Measurements from ENCODE around the gene BOD1L1. TPM values are rescaled to one million over a fixed set of nuclear protein-coding genes. Genes with fewer than 3 reads are reported as not detected.

BOD1L1 gene
- 43.0 and 46.7 TPM in 2 replicates for total RNA-seq

GRCh38 chr4:13627606-13628311 is at the start of gene BOD1L1:
Gene BOD1L1, minus strand, starts transcription at chr4:13627725. Its CDS starts 138 bp downstream, at chr4:13627587.
- intact Hi-C loops (cut with micrococcal nuclease) = loop anchor here (1.0 to 5.0 kb wide), 4 partner anchors 27 to 1374 kb away; partner anchors contain the start of gene RAB28

- intact Hi-C loops (cut with micrococcal nuclease) = no loop called here
Observed at GRCh38 chr4:13674971-13675370, 47.4 kb upstream of the BOD1L1 start.

DNA sequence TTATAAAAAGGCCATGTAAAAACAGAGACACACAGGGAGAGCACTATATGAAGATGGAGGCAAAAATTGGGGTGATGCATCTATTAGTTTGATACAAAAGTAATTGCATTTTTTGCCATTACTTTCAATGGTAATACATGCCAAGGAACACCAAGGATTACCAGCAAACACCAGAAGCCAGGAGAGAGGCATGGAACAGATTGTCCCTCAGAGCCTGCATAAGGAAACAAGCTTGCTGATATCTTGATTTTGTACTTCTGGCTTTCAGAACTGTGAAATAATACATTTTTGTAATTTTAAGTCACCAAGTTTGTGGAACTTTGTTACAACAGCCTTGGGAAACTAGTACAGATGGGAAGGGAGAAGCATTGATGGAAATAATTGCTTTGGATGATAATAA is 45.6 kb upstream of the BOD1L1 start:
- intact Hi-C loops (cut with micrococcal nuclease) = no loop called here

DNA sequence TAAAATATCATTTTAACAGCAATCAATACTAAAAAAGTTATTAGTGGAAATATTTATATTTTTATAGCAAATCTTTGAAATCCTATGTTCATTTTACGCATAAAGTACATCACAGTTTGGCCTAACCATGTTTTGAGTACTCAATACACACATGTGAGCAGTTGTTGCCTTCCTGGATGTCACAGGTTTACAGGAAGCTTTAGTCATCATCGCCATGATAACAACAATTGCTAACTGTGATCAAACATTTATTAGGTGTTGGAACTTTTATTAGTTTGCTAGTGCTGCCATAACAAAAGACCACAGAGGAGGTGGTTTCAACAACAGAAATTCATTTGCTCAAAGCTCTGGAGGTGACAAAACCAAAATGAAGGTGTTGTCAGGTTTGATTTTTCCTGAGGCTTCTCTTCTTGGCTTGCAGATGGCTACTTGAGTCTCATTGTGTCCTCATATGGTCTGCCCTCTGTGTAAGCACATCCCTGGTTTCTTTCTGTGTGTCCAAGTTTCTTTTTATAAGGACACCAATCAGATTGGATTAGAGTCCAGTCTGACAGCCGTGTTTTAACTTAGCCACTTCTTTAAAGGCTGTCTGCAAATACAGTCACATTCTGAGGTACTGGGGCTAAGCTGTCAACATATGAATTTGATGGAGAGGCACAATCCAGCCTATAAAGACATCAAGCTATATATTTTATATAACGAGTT is 43.1 kb upstream of the BOD1L1 start:
- intact Hi-C loops (cut with micrococcal nuclease) = no loop called here

GRCh38 chr4:13665701-13666660 is 38.5 kb upstream of the BOD1L1 start:
- intact Hi-C loops (cut with micrococcal nuclease) = no loop called here

DNA sequence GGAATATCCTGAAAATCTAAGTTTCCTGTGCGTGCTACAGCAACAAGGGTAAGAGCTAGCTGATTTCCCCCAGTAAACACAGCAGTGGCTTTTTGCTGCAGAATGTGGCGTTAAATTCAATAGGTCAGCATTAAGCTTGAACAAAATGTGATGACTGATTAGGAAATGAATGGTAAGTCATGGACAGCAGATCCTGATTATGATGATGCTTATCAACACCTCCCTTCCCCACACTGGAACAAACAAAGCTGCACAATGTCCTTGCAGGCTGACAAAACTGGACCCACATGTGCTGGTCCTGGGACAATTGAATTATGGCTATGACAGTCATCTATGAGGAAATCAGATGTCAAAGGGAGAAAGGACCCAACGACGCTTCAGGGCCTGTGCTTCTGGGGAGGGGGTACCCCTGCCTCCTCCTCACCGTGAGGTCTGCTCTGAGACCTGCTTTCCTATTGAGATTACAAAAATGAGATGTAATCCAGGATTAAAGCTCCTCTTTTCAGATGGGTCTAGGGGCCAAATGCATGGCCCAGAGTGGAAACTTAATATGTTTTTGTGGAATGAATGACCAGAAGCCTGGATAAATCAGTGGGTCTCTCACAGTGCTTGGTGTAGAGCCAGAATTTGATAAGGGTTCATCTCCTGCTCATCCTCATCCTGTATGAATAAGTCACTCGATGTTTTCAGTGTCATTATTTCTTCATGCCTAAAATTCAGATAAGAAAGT is 32.0 kb upstream of the BOD1L1 start:
- intact Hi-C loops (cut with micrococcal nuclease) = loop anchor here (5.0 to 10.0 kb wide), 5 partner anchors 175 to 1993 kb away; partner anchors contain the start of gene RAB28

DNA sequence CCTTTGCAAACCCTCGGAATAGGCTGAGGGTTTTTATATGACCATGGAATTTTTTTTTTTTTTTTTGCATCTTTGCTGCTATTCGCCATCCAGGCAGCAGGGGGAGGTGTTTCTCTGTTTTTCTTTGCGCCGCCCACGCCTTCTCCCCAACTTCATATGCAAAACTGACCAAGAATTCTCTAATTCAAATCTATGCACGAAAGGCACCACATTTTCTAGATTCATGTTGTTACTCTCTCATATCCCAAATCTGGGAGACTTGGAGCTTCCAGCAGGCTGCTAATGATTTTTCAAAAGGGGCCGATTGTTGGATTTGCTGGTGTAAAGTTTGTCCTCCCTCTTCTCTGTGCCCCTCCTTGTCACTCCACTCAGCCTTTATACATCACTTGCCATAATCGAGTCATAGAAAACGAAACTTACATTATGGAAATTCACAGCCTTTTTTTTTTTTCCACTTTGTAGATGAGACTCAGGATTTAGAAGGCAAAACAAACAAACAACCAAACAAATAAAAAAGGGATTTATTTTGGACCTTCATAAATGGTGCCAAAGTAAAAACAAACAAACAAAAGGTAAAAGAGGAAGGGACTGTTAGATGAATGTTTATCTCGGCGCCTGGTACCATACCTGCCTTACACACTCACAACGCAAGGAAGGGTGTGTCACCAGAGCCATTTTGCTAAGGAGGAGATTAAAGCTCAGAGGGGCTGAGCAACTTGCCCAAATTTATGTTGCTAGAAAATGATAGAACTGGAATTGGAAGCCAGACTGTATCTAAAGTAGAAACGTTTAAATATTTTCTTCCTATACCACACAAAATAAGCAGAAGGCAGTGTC is 29.3 kb upstream of the BOD1L1 start:
- intact Hi-C loops (cut with micrococcal nuclease) = loop anchor here (1.0 to 10.0 kb wide), 11 partner anchors 172 to 1996 kb away; partner anchors contain the start of gene RAB28

- intact Hi-C loops (cut with micrococcal nuclease) = loop anchor here (1.0 to 10.0 kb wide), 8 partner anchors 26 to 1581 kb away; partner anchors contain the start of gene RAB28
Observed at GRCh38 chr4:13654162-13654797, 26.8 kb upstream of the BOD1L1 start.

DNA sequence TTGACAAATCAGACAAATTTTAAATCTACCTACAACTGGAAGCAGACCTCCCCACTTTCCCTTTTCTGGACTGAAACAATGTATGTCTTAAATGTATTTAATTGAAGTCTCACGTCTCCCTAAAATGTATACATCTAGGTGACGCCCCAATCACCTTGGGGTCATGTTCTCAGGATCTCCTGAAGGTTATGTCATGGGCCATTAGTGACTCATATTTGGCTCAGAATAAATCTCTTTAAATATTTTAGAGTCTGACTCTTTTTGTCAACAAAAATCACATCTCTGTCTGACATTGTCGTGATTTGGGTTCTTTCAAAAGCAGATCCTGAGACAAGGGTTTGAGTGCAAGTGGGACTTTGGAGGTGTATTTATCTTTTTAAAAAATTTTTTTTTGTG is 26.2 kb upstream of the BOD1L1 start:
- intact Hi-C loops (cut with micrococcal nuclease) = loop anchor here (1.0 to 10.0 kb wide), 8 partner anchors 25 to 1581 kb away; partner anchors contain the start of gene RAB28

- intact Hi-C loops (cut with micrococcal nuclease) = no loop called here
Observed at GRCh38 chr4:13647031-13647430, 19.5 kb upstream of the BOD1L1 start.

DNA sequence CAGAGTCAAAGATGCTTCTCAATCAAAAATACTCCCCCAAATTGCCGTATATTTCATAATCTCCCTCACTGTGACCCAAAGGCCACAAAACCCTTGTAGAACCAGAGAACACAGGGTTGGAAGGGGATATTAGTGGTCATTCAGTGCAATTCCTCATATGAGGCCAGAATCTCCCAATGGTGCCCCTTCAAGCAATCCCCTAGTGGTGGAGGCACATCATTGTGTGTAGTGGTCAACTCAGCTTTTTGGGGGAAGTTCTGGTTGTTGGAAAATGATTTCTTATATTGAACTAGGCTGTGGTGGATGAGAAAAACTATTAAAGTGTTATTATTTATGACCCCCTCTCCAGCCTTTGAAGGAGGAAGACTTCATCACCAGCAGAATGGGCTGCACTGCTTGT is 17.6 kb upstream of the BOD1L1 start:
- intact Hi-C loops (cut with micrococcal nuclease) = no loop called here

DNA sequence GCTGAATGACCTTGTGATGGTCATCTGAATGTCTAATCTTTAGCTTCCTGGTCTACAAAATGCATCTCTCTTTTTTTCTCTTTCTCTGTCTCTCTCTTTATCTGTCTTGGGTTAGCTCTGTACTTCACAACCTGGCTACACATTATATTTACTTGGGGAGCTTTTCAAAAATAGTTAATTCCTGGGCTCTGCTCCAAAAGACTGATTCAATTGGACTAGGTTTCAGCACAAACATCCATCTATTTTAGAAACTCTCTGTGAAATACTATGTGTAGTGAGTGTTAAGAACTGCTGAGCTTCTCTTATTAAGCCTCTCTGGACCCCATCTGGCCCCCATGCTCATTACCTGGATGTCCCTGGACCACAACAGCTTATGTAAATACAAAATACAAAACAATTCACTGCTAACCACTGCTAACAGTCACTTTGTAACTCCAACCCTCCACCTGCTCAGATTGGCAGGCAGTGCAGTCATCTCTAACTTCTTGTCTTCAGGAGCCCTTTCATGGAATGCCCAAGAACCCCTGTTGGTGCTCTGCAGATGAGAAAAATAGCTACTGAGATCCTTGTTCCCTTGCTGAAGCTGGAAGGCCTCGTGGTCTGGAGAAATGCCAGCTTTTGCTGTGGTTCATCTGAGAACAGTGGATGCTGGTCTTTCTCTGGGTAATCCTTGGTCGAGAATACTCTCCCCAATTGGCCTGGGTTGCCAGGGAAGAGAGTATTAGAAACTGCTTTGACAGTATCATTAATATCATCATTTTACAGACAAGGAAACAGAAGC is 14.8 kb upstream of the BOD1L1 start:
- intact Hi-C loops (cut with micrococcal nuclease) = no loop called here

DNA sequence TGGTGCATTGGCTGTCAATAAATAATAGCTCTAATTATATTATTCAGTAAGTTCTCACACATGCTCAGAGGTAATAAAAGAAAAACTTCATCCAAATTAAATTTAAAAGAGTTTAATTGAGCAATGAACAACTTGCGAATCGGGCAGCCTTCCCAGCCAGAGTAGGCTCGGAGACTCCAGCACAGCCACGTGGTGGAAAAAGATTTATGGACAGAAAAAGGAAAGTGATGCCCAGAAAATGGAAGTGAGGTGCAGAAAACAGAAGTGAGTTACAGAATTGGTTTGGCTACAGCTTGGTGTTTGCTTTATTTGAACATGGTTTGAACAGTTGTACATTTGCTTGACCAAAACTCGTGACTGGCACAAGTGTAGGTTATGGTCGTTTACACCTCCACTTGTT is 13.6 kb upstream of the BOD1L1 start:
- intact Hi-C loops (cut with micrococcal nuclease) = no loop called here

- intact Hi-C loops (cut with micrococcal nuclease) = no loop called here
Observed at GRCh38 chr4:13640149-13640940, 12.8 kb upstream of the BOD1L1 start.

DNA sequence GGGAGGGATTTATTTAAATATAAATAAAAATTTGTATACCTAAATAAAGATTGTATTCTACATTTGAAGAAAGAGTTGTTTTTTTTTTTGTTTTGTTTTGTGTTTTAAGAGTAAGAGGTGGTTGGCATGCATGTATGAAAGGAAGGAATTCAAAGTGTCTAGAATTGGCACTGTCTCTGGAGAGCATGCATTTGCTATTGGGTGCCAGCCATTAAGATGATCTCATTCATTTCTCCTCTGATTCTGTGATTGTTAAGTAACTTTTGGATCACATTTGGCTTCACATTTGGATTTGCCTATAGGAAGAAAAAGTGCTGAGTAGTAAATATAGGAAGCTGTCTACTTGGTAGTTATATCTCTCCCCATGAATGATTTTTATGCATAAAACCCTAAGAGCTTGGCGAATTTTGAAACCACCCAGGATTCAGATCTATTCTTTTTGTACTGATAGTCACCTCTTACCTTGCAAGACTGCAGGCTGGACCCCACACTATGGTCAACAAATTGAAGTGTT is 7.8 kb upstream of the BOD1L1 start:
- intact Hi-C loops (cut with micrococcal nuclease) = no loop called here

DNA sequence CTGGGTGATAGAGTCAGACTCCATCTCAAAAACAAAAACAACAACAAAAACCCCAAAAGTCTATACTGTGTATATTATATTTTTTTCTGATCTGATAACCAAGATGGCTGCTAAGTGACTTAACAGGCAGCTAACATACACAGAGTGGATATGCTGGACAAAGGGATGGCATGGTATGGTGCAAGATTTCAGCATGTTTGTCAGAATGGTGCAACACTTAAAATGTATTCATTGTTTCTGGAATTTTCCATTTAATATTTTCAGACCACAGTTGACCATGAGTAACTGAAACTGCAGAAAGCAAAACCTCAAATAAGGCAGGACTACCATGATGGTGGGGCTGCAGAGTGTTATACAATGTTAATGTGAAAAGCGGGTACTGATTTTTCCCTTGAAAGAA is 6.1 kb upstream of the BOD1L1 start:
- intact Hi-C loops (cut with micrococcal nuclease) = no loop called here

GRCh38 chr4:13627178-13627605 is 333 bp downstream of the BOD1L1 start:
- intact Hi-C loops (cut with micrococcal nuclease) = loop anchor here (1.0 to 5.0 kb wide), 2 partner anchors 143 to 175 kb away; partner anchors contain the start of gene RAB28

All from T-helper 1 cell treated with Interleukin-12 subunit alpha and Interleukin-12 subunit beta and Interleukin-4 antibody, amounts not matched to agents 30 ng/mL and 1 ng/mL, for 36 hours (primary cell).